Measurements from ENCODE around the gene NR1I2. TPM values are rescaled to one million over a fixed set of nuclear protein-coding genes. Genes with fewer than 3 reads are reported as not detected.

Gene NR1I2
- total RNA-seq, 1 donor from 2014 or later = 0.26 TPM

GRCh38 chr3:119778811-119779210, 3.1 kb upstream of the NR1I2 start:
- DNase-seq (ENCODE audit: low spot score) = no peak

GRCh38 chr3:119779731-119780383, 2.0 kb upstream of the NR1I2 start:
- DNase-seq (ENCODE audit: low spot score) = no peak

GRCh38 chr3:119782460-119782859, 559 bp downstream of the NR1I2 start:
- no peak for DNase-seq (ENCODE audit: low spot score)

GRCh38 chr3:119783255-119783654, 1.4 kb downstream of the NR1I2 start:
- DNase-seq (ENCODE audit: low spot score) = no peak

GRCh38 chr3:119783883-119784282, 2.0 kb downstream of the NR1I2 start:
- no peak for DNase-seq (ENCODE audit: low spot score)

- no peak for DNase-seq (ENCODE audit: low spot score)
Observed at GRCh38 chr3:119786409-119786808, 4.5 kb downstream of the NR1I2 start.

- no peak for DNase-seq (ENCODE audit: low spot score)
Observed at GRCh38 chr3:119790369-119790768, 8.5 kb downstream of the NR1I2 start.

GRCh38 chr3:119792270-119792669, 10.4 kb downstream of the NR1I2 start:
- no peak for DNase-seq (ENCODE audit: low spot score)

GRCh38 chr3:119794401-119794800, 12.5 kb downstream of the NR1I2 start:
- no peak for DNase-seq (ENCODE audit: low spot score)

GRCh38 chr3:119794971-119795612, 13.2 kb downstream of the NR1I2 start:
- no peak for DNase-seq (ENCODE audit: low spot score)

- no peak for DNase-seq (ENCODE audit: low spot score)
Observed at GRCh38 chr3:119795849-119796248, 13.9 kb downstream of the NR1I2 start.

- DNase-seq (ENCODE audit: low spot score) = no peak
Observed at GRCh38 chr3:119796368-119796767, 14.5 kb downstream of the NR1I2 start.

- DNase-seq (ENCODE audit: low spot score) = no peak
Observed at GRCh38 chr3:119796785-119797184, 14.9 kb downstream of the NR1I2 start.

- DNase-seq (ENCODE audit: low spot score) = no peak
Observed at GRCh38 chr3:119800844-119801243, 18.9 kb downstream of the NR1I2 start.

- DNase-seq (ENCODE audit: low spot score) = no peak
Observed at GRCh38 chr3:119808244-119808643, 26.3 kb downstream of the NR1I2 start.

GRCh38 chr3:119808843-119809242, 26.9 kb downstream of the NR1I2 start:
- no peak for DNase-seq (ENCODE audit: low spot score)

- no peak for DNase-seq (ENCODE audit: low spot score)
Observed at GRCh38 chr3:119809249-119810017, 27.5 kb downstream of the NR1I2 start.

GRCh38 chr3:119810018-119810435, 28.1 kb downstream of the NR1I2 start:
- no peak for DNase-seq (ENCODE audit: low spot score)

- DNase-seq (ENCODE audit: low spot score) = no peak
Observed at GRCh38 chr3:119812491-119813058, 30.7 kb downstream of the NR1I2 start.

- DNase-seq (ENCODE audit: low spot score) = no peak
Observed at GRCh38 chr3:119815716-119816115, 33.8 kb downstream of the NR1I2 start.

GRCh38 chr3:119817071-119817470, 35.2 kb downstream of the NR1I2 start:
- DNase-seq (ENCODE audit: low spot score) = no peak

Data from mesenteric fat pad (tissue), 1 donor.